HCT116 (cell line): ENCODE results near the gene TTLL4. TPM values are rescaled to one million over a fixed set of nuclear protein-coding genes. Genes with fewer than 3 reads are reported as not detected.

Experiments
- ATAC-seq: fragments of 200-7000 bp; cut with Tn5 transposase; 2 replicates; pipeline ENCODE4 v1.9.1; 2020; ENCODE audit warnings: mild to moderate bottlenecking, moderate library complexity
- BruUV-seq: library from RNA; stranded (reverse); fragments of 400-500 nt; replicated peaks from 2 replicates; lab custom pipeline; 2021; lab: Mats Ljungman, UMichigan
- CTCF ChIA-PET: fragments of 300-600 bp; sonication (Branson Sonifier 250); formaldehyde crosslinking; loops from one replicate; lab custom pipeline; 2021; ENCODE audit warnings: antibody characterized with exemption; lab: Charles Lee
- POLR2A ChIA-PET: fragments of 300-600, 350-600 bp; sonication (Branson Sonifier 250); formaldehyde crosslinking; loops from one replicate; lab custom pipeline; 2021; ENCODE audit warnings: antibody characterized with exemption; lab: Charles Lee
- RAD21 ChIA-PET, 2 experiments: fragments of 300-600 bp; sonication (Branson Sonifier 250); formaldehyde crosslinking; loops; one replicate each; lab custom pipeline; 2023; ENCODE audit warnings: low total read pairs in 2 of 2; ENCODE audit not compliant: uncharacterized antibody in 2 of 2, unreplicated experiment in 2 of 2, low non-redundant PET in 1 of 2; lab: Charles Lee
- DNase-seq: peaks from one replicate; pipeline ENCODE4 v3.0.0-alpha.2; 2010; ENCODE audit warnings: low read depth, low spot score
- H2AFZ ChIP-seq: fragments of 200-600 bp; shearing (Covaris generic), sonication (generic); 2 replicates; pipeline ENCODE4 v1.6.1; 2017; ENCODE audit warnings: low read depth, mixed run types, mixed read lengths, antibody characterized with exemption, low read length; ENCODE audit not compliant: poor library complexity, severe bottlenecking
- H3K27ac ChIP-seq: 2 replicates; pipeline ENCODE4 v1.5.1; 2012; ENCODE audit warnings: low read depth, low read length
- H3K27me3 ChIP-seq: fragments of 200-600 bp; sonication (generic); 2 replicates; pipeline ENCODE4 v1.6.1; 2016; ENCODE audit warnings: mixed run types, low read length, mixed read lengths; ENCODE audit not compliant: insufficient read depth
- H3K36me3 ChIP-seq, 2 experiments: fragments of 200-500 bp in 1 of 2; fragments of 200-600 bp in 1 of 2; sonication (Bioruptor generic) in 1 of 2; sonication (generic) in 1 of 2; 2 replicates each; pipeline versions ENCODE4 v1.5.1 to v1.6.1; 2014 to 2016; ENCODE audit warnings: low read length in 2 of 2, inconsistent platforms in 1 of 2, mixed read lengths in 1 of 2, mixed run types in 1 of 2; ENCODE audit not compliant: insufficient read depth in 2 of 2, control insufficient read depth in 1 of 2
- H3K4me1 ChIP-seq, 2 experiments: fragments of 200-600 bp in 1 of 2; sonication (generic) in 1 of 2; 2 replicates each; pipeline versions ENCODE4 v1.5.1 to v1.6.1; 2012 to 2017; ENCODE audit warnings: low read length in 2 of 2, inconsistent platforms in 1 of 2, mild to moderate bottlenecking in 1 of 2, mixed read lengths in 1 of 2, mixed run types in 1 of 2, moderate library complexity in 1 of 2; ENCODE audit not compliant: insufficient read depth in 2 of 2, control insufficient read depth in 1 of 2
- H3K4me2 ChIP-seq: fragments of 200-600 bp; sonication (generic); 2 replicates; pipeline ENCODE4 v1.6.1; 2017; ENCODE audit warnings: mixed run types, low read length, mixed read lengths
- H3K4me3 ChIP-seq, 2 experiments: fragments of 200-600 bp in 1 of 2; sonication (generic) in 1 of 2; replicated peaks in 1 of 2; 2 replicates each; pipeline ENCODE4 v1.5.1; 2011 to 2016; ENCODE audit warnings: low read length in 2 of 2, control low read depth in 1 of 2, low read depth in 1 of 2, mild to moderate bottlenecking in 1 of 2, mixed read lengths in 1 of 2, mixed run types in 1 of 2
- H3K79me2 ChIP-seq: fragments of 200-600 bp; sonication (generic); 2 replicates; pipeline ENCODE4 v1.6.1; 2017; ENCODE audit warnings: mild to moderate bottlenecking, mixed run types, low read length, moderate library complexity, mixed read lengths; ENCODE audit not compliant: insufficient read depth
- H3K9ac ChIP-seq: fragments of 200-600 bp; sonication (generic); 2 replicates; pipeline ENCODE4 v1.6.1; 2016; ENCODE audit warnings: low read length, mixed read lengths
- H3K9me2 ChIP-seq: fragments of 200-600 bp; sonication (generic), shearing (Covaris generic); 2 replicates; pipeline ENCODE4 v1.6.1; 2017; ENCODE audit warnings: mixed run types, mild to moderate bottlenecking, moderate library complexity; ENCODE audit not compliant: insufficient read depth
- H3K9me3 ChIP-seq, 2 experiments: fragments of 200-500 bp in 1 of 2; fragments of 200-600 bp in 1 of 2; sonication (Bioruptor generic) in 1 of 2; sonication (generic) in 1 of 2; 2 replicates each; pipeline ENCODE4 v1.6.1; 2014 to 2017; ENCODE audit warnings: low read length in 2 of 2, mixed read lengths in 2 of 2, inconsistent platforms in 1 of 2, low read depth in 1 of 2, mild to moderate bottlenecking in 1 of 2, mixed run types in 1 of 2, moderate library complexity in 1 of 2; ENCODE audit not compliant: control insufficient read depth in 1 of 2, insufficient read depth in 1 of 2
- H4K20me1 ChIP-seq: fragments of 200-600 bp; sonication (generic), shearing (Covaris generic); 2 replicates; pipeline ENCODE4 v1.6.1; 2017; ENCODE audit warnings: mixed run types, mild to moderate bottlenecking, moderate library complexity; ENCODE audit not compliant: insufficient read depth
- CBX3 ChIP-seq: IDR thresholded peaks from 2 replicates; pipeline ENCODE4 v1.6.1; 2012; ENCODE audit warnings: low read depth
- POLR2AphosphoS5 ChIP-seq: IDR thresholded peaks from 2 replicates; pipeline ENCODE4 v1.6.1; 2011; ENCODE audit warnings: mild to moderate bottlenecking, low read depth, low read length, moderate library complexity
- SRF ChIP-seq: IDR thresholded peaks from 2 replicates; pipeline ENCODE4 v1.6.1; 2012; ENCODE audit warnings: low read depth
- TCF7L2 ChIP-seq: IDR thresholded peaks from 2 replicates; pipeline ENCODE4 v1.7.0; 2011; ENCODE audit warnings: borderline replicate concordance, inconsistent platforms; ENCODE audit not compliant: insufficient read depth, insufficient read length; ENCODE audit errors: extremely low read depth
- YY1 ChIP-seq: IDR thresholded peaks from 2 replicates; pipeline ENCODE4 v1.6.1; 2011; ENCODE audit warnings: low read length, low read depth, moderate library complexity, mild to moderate bottlenecking; ENCODE audit not compliant: insufficient replicate concordance; ENCODE audit errors: extremely low read depth
- ZBTB33 ChIP-seq: IDR thresholded peaks from 2 replicates; pipeline ENCODE4 v1.6.1; 2011; ENCODE audit warnings: mild to moderate bottlenecking, low read length, moderate library complexity; ENCODE audit not compliant: insufficient replicate concordance; ENCODE audit errors: extremely low read depth
- intact Hi-C: fragments of 100-400 bp; cut with micrococcal nuclease; formaldehyde crosslinking; loops from 2 replicates; pipeline ENCODE4 v1.10.0; 2022
- total RNA-seq: library from RNA; stranded (reverse); gene quantifications from one replicate; pipeline ENCODE4 v1.2.1, GENCODE V29; 2021; ENCODE audit not compliant: unreplicated experiment

The TTLL4 gene
- total RNA-seq, 1 experiment from 2014 or later, result 53.0 TPM

GRCh38 chr2:218734190-218734975, 23.7 kb downstream of the TTLL4 start:
- Histone ChIP-seq H3K27me3 (no peaks in the 10 kb centered on the region), H3K9ac (no peak overlapping the region), H3K4me2 (no peak overlapping the region), H3K36me3 (peaks cover 12 to 22% of the 10 kb centered on the region in 2 experiments; a peak in 3 of 4 replicates), H3K27ac (no peak overlapping the region), H2AFZ (no peak overlapping the region), H3K79me2 (peaks cover 72% of the 10 kb centered on the region), H4K20me1 (peaks cover 4% of the 10 kb centered on the region; the same call in 1 of the 2 replicates), H3K9me3 (no peaks in the 10 kb centered on the region), H3K4me3 (no peak overlapping the region), H3K4me1 (peaks cover 17 to 29% of the 10 kb centered on the region in 2 experiments), H3K9me2 (no peaks in the 10 kb centered on the region)
- DNase-seq, result no peak
- BruUV-seq, result no TSS peak
- ChIA-PET CTCF (no interaction called here), RAD21 (no interaction called here), POLR2A (no interaction called here)
- TF ChIP-seq ZBTB33 (no peak), POLR2AphosphoS5 (no peak), SRF (no peak), CBX3 (no peak), YY1 (no peak), TCF7L2 (no peak)
- ATAC-seq, result no peak
- intact Hi-C loops, result no loop called here
